Liver (tissue), 9 donors: ENCODE data around the gene MYO1B. TPM values are rescaled to one million over a fixed set of nuclear protein-coding genes. Genes with fewer than 3 reads are reported as not detected.
A peak's percentile ranks its signal among the peaks of the same experiment; 100 is the strongest.

Experiments
- DNase-seq: peaks from one replicate; pipeline ENCODE4 v3.0.0-alpha.2; 2017; ENCODE audit warnings: low spot score
- H3K27ac ChIP-seq, 2 donors: one replicate each; pipeline ENCODE4 v1.7.0; 2013; ENCODE audit warnings: inconsistent platforms in 2 of 2, low read length in 2 of 2, control low read depth in 1 of 2, low read depth in 1 of 2, mild to moderate bottlenecking in 1 of 2
- H3K27me3 ChIP-seq, 4 donors: one replicate each; pipeline versions ENCODE4 v1.6.1 to v1.7.0; 2013; ENCODE audit warnings: low read length in 3 of 4, inconsistent platforms in 1 of 4, mild to moderate bottlenecking in 1 of 4, moderate library complexity in 1 of 4; ENCODE audit not compliant: control insufficient read depth in 4 of 4, insufficient read depth in 4 of 4
- H3K36me3 ChIP-seq, 4 donors: one replicate each; pipeline versions ENCODE4 v1.6.1 to v1.7.0; 2013; ENCODE audit warnings: low read length in 3 of 4, mild to moderate bottlenecking in 3 of 4, low read depth in 1 of 4, moderate library complexity in 1 of 4; ENCODE audit not compliant: control insufficient read depth in 4 of 4, insufficient read depth in 3 of 4
- H3K4me1 ChIP-seq, 4 donors: one replicate each; pipeline versions ENCODE4 v1.6.1 to v1.7.0; 2013; ENCODE audit warnings: low read length in 3 of 4, mild to moderate bottlenecking in 3 of 4, moderate library complexity in 1 of 4; ENCODE audit not compliant: control insufficient read depth in 4 of 4, insufficient read depth in 4 of 4
- H3K4me3 ChIP-seq, 3 donors: one replicate each; pipeline versions ENCODE4 v1.6.1 to v1.7.0; 2013; ENCODE audit warnings: low read length in 3 of 3, control low read depth in 1 of 3, low read depth in 1 of 3, mild to moderate bottlenecking in 1 of 3
- H3K9ac ChIP-seq, 2 donors: one replicate each; pipeline ENCODE4 v1.7.0; 2013; ENCODE audit warnings: low read length in 2 of 2, mild to moderate bottlenecking in 2 of 2, moderate library complexity in 2 of 2, control low read depth in 1 of 2, low read depth in 1 of 2
- H3K9me3 ChIP-seq, 4 donors: one replicate each; pipeline versions ENCODE4 v1.6.1 to v1.7.0; 2013; ENCODE audit warnings: low read length in 3 of 4; ENCODE audit not compliant: control insufficient read depth in 4 of 4
- ATF3 ChIP-seq: IDR thresholded peaks from 2 replicates; pipeline ENCODE4 v1.6.1; 2016; ENCODE audit warnings: antibody characterized with exemption
- CTCF ChIP-seq: fragments of 150-350 bp; IDR thresholded peaks from 2 replicates; pipeline ENCODE4 v1.5.1; 2017; ENCODE audit warnings: improper control_type of control experiment, low read depth, low read length; ENCODE audit not compliant: missing input control
- EGR1 ChIP-seq, 2 donors: IDR thresholded peaks; 2 replicates each; pipeline ENCODE4 v1.6.1; 2016 to 2018; ENCODE audit warnings: antibody characterized with exemption in 2 of 2, low read depth in 2 of 2
- FOXA1 ChIP-seq: IDR thresholded peaks from 2 replicates; pipeline ENCODE4 v1.6.1; 2016; ENCODE audit warnings: antibody characterized with exemption
- FOXA2 ChIP-seq: IDR thresholded peaks from 2 replicates; pipeline ENCODE4 v1.6.1; 2016; ENCODE audit warnings: antibody characterized with exemption
- GABPA ChIP-seq, 2 donors: IDR thresholded peaks in 1 of 2; conservative IDR thresholded peaks in 1 of 2; 2 replicates each; pipeline ENCODE4 v1.6.1; 2016; ENCODE audit warnings: antibody characterized with exemption in 2 of 2, mild to moderate bottlenecking in 1 of 2, moderate library complexity in 1 of 2
- HNF4A ChIP-seq, 2 donors: conservative IDR thresholded peaks; 2 replicates each; pipeline ENCODE4 v1.6.1; 2016; ENCODE audit warnings: antibody characterized with exemption in 2 of 2, mild to moderate bottlenecking in 2 of 2
- HNF4G ChIP-seq: IDR thresholded peaks from 2 replicates; pipeline ENCODE4 v1.6.1; 2016; ENCODE audit warnings: antibody characterized with exemption
- JUND ChIP-seq, 2 donors: IDR thresholded peaks; 2 replicates each; pipeline ENCODE4 v1.6.1; 2016; ENCODE audit warnings: antibody characterized with exemption in 2 of 2
- MAX ChIP-seq: IDR thresholded peaks from 2 replicates; pipeline ENCODE4 v1.6.1; 2016; ENCODE audit warnings: antibody characterized with exemption
- NR2F2 ChIP-seq: IDR thresholded peaks from 2 replicates; pipeline ENCODE4 v1.6.1; 2016; ENCODE audit warnings: antibody characterized with exemption
- REST ChIP-seq: IDR thresholded peaks from 2 replicates; pipeline ENCODE4 v1.6.1; 2016; ENCODE audit warnings: antibody characterized with exemption, mild to moderate bottlenecking
- RXRA ChIP-seq, 2 donors: IDR thresholded peaks; 2 replicates each; pipeline ENCODE4 v1.6.1; 2017 to 2018; ENCODE audit warnings: antibody characterized with exemption in 2 of 2, mild to moderate bottlenecking in 1 of 2
- SP1 ChIP-seq: IDR thresholded peaks from 2 replicates; pipeline ENCODE4 v1.6.1; 2018; ENCODE audit warnings: antibody characterized with exemption, mild to moderate bottlenecking
- TAF1 ChIP-seq: conservative IDR thresholded peaks from 2 replicates; pipeline ENCODE4 v1.6.1; 2016; ENCODE audit warnings: antibody characterized with exemption, mild to moderate bottlenecking
- YY1 ChIP-seq: IDR thresholded peaks from 2 replicates; pipeline ENCODE4 v1.6.1; 2016; ENCODE audit warnings: antibody characterized with exemption, mild to moderate bottlenecking
- ZBTB33 ChIP-seq: IDR thresholded peaks from 2 replicates; pipeline ENCODE4 v1.6.1; 2016; ENCODE audit warnings: antibody characterized with exemption
- WGBS: extraction: QIAGEN DNeasy Blood & Tissue Kit; methylation state at CpG from one replicate; pipeline ENCODE4 v1.1.7; 2013; 5-methylcytosine and 5-hydroxymethylcytosine counted together
- polyA plus RNA-seq, 2 donors: library from polyadenylated mRNA; stranded (reverse) in 1 of 2; unstranded in 1 of 2; fragments of 200-250 nt in 1 of 2; fragments of >200 nt in 1 of 2; fragmentation: Nextera tagmentation in 1 of 2; extraction: Ambion mirVana in 1 of 2; gene quantifications; one replicate each; pipeline versions ENCODE4 v1.2.1 to v1.2.3, GENCODE V29; 2013 to 2015
- total RNA-seq, 2 donors: library from RNA; depleted of rRNA; stranded (reverse); fragments of >200 nt; gene quantifications; one replicate each; pipeline ENCODE4 v1.2.3, GENCODE V29; 2014
- donor health status: healthy.
- donor health status: healthy.
- donor health status: healthy.
- donor health status: healthy.
- donor health status: healthy.

MYO1B gene
- total and polyA plus RNA-seq, 4 donors: 66.5 to 434 (median 117) TPM

GRCh38 chr2:191391171-191391570 lies 146.0 kb downstream of the MYO1B start:
- Histone ChIP-seq H3K27me3 (no peaks in the 10 kb centered on the region), H3K9ac (no peak overlapping the region), H3K36me3 (peaks cover 6 to 89% (median 74%) of the 10 kb centered on the region in 4 donors), H3K9me3 (no peaks in the 10 kb centered on the region), H3K27ac (no peak overlapping the region), H3K4me3 (no peak overlapping the region), H3K4me1 (peaks cover 0 to 3% (median under 1%) of the 10 kb centered on the region in 4 donors)
- DNase-seq: no peak
- WGBS: 97% methylated on average over 3 of the region's 3 CpGs
- TF ChIP-seq RXRA (IDR thresholded peaks at IDR 0.05) (no peak), EGR1 (IDR thresholded peaks at IDR 0.05; ENCODE audit: low read depth in 2 of 2) (no peak), FOXA2 (no peak), SP1 (no peak), YY1 (no peak), NR2F2 (no peak), GABPA (IDR thresholded peaks at IDR 0.05 in 1 of 2, conservative IDR thresholded peaks at IDR 0.05 in 1 of 2) (no peak)

- Histone ChIP-seq H3K27me3 (no peaks in the 10 kb centered on the region), H3K9me3 (no peaks in the 10 kb centered on the region), H3K27ac (no peak overlapping the region), H3K9ac (no peak overlapping the region), H3K4me1 (peaks cover 2 to 7% (median 2%) of the 10 kb centered on the region in 4 donors), H3K36me3 (peaks cover 6 to 70% (median 58%) of the 10 kb centered on the region in 4 donors), H3K4me3 (no peak overlapping the region)
- 82% methylated on average over 2 of the region's 2 CpGs for WGBS
- TF ChIP-seq GABPA (IDR thresholded peaks at IDR 0.05 in 1 of 2, conservative IDR thresholded peaks at IDR 0.05 in 1 of 2) (no peak), HNF4G (no peak), CTCF (no peak), EGR1 (IDR thresholded peaks at IDR 0.05; ENCODE audit: low read depth in 2 of 2) (no peak), TAF1 (no peak), MAX (no peak), ZBTB33 (no peak), FOXA2 (no peak), NR2F2 (no peak), HNF4A (conservative IDR thresholded peaks at IDR 0.05) (no peak), YY1 (no peak), FOXA1 (no peak), RXRA (IDR thresholded peaks at IDR 0.05) (no peak)
- DNase-seq: no peak
Measured at GRCh38 chr2:191394043-191394442, 148.8 kb downstream of the MYO1B start.

GRCh38 chr2:191396794-191397193 lies 151.6 kb downstream of the MYO1B start:
- no peak for DNase-seq
- TF ChIP-seq CTCF: no peak
- peak; percentile 19 for TF ChIP-seq REST
- TF ChIP-seq JUND (IDR thresholded peaks at IDR 0.05): peak in 1 of 2 donors; percentile 54
- no peak for TF ChIP-seq FOXA2
- no peak for TF ChIP-seq FOXA1
- peak; percentile 24 for TF ChIP-seq HNF4G
- TF ChIP-seq EGR1 (IDR thresholded peaks at IDR 0.05; ENCODE audit: low read depth in 2 of 2): no peak
- TF ChIP-seq MAX: no peak
- TF ChIP-seq SP1: peak; percentile 56
- TF ChIP-seq ATF3: no peak

More at GRCh38 chr2:191396794-191397193, 151.6 kb downstream of the MYO1B start:
- Histone ChIP-seq H3K27me3 (no peaks in the 10 kb centered on the region), H3K27ac (peak overlapping the region in 1 of 2 donors; percentile 7), H3K9ac (no peak overlapping the region), H3K4me1 (peaks cover 2 to 7% (median 2%) of the 10 kb centered on the region in 4 donors), H3K4me3 (no peak overlapping the region), H3K9me3 (no peaks in the 10 kb centered on the region), H3K36me3 (peaks cover 4 to 71% (median 56%) of the 10 kb centered on the region in 4 donors)
- WGBS: 42% methylated on average over 5 of the region's 5 CpGs
